HEK293 (cell line): ENCODE data around the gene TNNC2.
"Not testable (repeated sequence)": the region's sequence is repeated elsewhere in the genome, so short reads cannot be mapped to it uniquely, and the experiment has no call there.

Experiments
- CTCF ChIP-seq: fragments of 450-650 bp; formaldehyde crosslinking; IDR thresholded peaks from 2 replicates; pipeline ENCODE4 v1.5.1; 2016; ENCODE audit warnings: missing biosample characterization, missing genetic modification characterization
- ZFP41 ChIP-seq: fragments of 450-650 bp; formaldehyde crosslinking; IDR thresholded peaks from 2 replicates; pipeline ENCODE4 v1.5.1; 2016; ENCODE audit warnings: missing biosample characterization, missing genetic modification characterization, borderline replicate concordance
- ZSCAN5A ChIP-seq: fragments of 450-650 bp; formaldehyde crosslinking; IDR thresholded peaks from 2 replicates; pipeline ENCODE4 v1.5.1; 2016; ENCODE audit warnings: missing biosample characterization, missing genetic modification characterization

GRCh38 chr20:45797510-45797909 is 29.6 kb downstream of the TNNC2 start:
- TF ChIP-seq ZFP41 (tag by site-specific recombination); CTCF; ZSCAN5A: not testable (repeated sequence)
